Measurements from ENCODE around the gene KLHDC7A.

The KLHDC7A gene

DNA sequence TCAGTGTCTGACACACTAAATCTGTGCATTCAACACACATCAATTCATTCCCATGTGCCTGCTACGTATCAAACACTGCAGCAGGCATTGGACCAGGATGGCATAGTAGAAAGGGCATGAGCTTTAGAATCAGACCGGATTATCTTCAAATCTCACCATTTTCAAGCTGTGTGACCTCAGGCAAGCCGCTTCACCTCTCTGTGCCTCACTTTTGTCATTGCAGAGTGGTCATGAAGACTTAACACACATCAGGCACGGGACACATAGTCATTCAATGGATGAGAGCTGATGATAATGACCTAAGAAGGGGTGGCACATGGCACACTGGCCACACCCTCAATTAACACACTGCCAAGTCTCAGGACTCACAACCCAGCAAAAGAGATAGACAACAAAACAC lies 46.8 kb downstream of the KLHDC7A start:
- TF ChIP-seq CTCF (IDR thresholded peaks at IDR 0.05; ENCODE audit: low read depth, low read length), result no peak

DNA sequence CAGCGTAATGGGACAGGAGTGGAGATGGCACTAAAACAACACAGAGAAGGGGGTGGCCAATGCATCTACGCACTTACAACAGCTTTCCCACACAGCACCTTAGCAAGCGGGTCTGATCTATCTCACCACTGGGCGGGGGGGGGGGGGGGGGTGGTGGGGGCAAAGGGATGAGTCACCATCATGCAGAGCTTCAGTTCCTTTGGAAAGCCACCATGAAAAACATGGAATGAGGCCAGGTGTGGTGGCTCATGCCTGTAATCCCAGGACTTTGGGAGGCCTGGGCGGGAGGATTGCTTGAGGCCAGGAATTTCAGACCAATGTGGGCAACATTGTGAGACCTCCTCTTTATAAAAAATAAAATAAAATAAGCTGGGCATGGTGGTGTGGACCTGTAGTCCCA lies 47.2 kb downstream of the KLHDC7A start:
- TF ChIP-seq CTCF (IDR thresholded peaks at IDR 0.05; ENCODE audit: low read depth, low read length), result no peak
- H3K4me3 ChIP-seq (ENCODE audit: low read depth, low read length), result no peak overlapping the region

More for the DNA sequence above, 46.8 kb downstream of the KLHDC7A start:
- no peak overlapping the region for H3K4me3 ChIP-seq (ENCODE audit: low read depth, low read length)

- no peak for TF ChIP-seq CTCF (IDR thresholded peaks at IDR 0.05; ENCODE audit: low read depth, low read length)
- H3K4me3 ChIP-seq (ENCODE audit: low read depth, low read length), result no peak overlapping the region
These were observed 47.9 kb downstream of the KLHDC7A start for GRCh38 chr1:18528616-18529015.

DNA sequence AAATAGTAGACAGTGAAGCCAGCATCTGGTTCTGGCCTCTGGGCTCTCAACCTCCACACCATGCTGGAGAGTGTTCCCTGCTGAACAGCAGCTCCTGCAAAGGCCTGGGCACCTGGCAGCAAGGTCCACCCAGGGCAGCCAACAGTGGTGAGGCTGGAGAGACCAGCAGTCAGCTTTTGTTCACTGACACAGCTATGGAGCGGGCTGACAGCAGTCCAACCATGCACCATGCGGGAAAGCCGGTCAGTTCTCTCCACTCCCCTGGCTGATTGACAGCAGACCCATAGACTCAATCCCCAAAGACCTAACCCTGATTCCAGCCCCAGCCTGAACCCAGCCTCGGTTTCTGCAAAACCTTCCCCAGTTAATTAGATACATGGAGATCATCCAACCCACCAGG lies 49.0 kb downstream of the KLHDC7A start:
- no peak for TF ChIP-seq CTCF (IDR thresholded peaks at IDR 0.05; ENCODE audit: low read depth, low read length)

GRCh38 chr1:18530587-18531502 lies 50.1 kb downstream of the KLHDC7A start:
- H3K4me3 ChIP-seq (ENCODE audit: low read depth, low read length), result no peak overlapping the region

More for the DNA sequence above, 49.0 kb downstream of the KLHDC7A start:
- H3K4me3 ChIP-seq (ENCODE audit: low read depth, low read length), result no peak overlapping the region

GRCh38 chr1:18531503-18531845 lies 50.7 kb downstream of the KLHDC7A start:
- TF ChIP-seq CTCF (IDR thresholded peaks at IDR 0.05; ENCODE audit: low read depth, low read length), result no peak
- H3K4me3 ChIP-seq (ENCODE audit: low read depth, low read length), result no peak overlapping the region

More at GRCh38 chr1:18530587-18531502, 50.1 kb downstream of the KLHDC7A start:
- TF ChIP-seq CTCF (IDR thresholded peaks at IDR 0.05; ENCODE audit: low read depth, low read length), result no peak

DNA sequence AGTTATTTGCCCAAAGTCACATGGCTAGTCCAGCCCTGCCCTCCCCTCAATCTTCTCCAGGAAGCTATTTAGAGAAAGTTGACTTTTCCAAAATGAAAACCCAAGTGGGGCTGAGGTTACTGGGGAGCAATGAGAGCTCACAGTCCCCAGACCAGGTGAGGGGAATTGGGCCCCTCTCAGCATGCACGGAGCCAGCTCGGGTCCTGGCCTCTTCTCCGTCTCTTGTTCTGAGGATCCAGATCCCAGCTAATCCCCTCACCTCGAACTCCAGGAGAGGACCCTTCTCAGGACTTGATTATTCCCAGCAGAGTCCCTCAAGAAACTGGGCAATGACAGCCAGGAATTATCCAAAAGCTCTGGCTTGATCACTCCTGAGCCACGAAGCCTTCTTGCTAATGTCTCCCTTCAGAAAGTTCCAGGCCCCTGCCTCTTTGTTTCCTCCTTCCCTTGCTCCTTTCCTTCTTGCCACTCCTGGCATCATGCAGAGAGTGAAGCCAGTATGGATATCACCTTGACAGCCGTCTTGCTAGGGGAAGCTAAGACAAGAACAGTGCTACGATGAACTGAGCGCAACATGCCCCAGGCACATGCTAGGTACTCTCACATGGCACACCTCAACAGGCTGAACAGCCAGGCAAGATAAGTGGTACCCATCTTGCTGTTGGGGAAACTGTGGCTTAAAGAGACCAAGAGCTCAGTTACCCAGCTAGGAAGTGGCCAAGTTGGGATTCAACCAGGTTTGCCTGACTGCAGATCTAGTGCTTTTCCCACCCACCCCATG lies 51.9 kb downstream of the KLHDC7A start:
- H3K4me3 ChIP-seq (ENCODE audit: low read depth, low read length), result no peak overlapping the region
- no peak for TF ChIP-seq CTCF (IDR thresholded peaks at IDR 0.05; ENCODE audit: low read depth, low read length)
